ENCODE measurements around the gene SPAG16.
"Not testable (repeated sequence)": the region's sequence is repeated elsewhere in the genome, so short reads cannot be mapped to it uniquely, and the experiment has no call there.

Gene SPAG16

DNA sequence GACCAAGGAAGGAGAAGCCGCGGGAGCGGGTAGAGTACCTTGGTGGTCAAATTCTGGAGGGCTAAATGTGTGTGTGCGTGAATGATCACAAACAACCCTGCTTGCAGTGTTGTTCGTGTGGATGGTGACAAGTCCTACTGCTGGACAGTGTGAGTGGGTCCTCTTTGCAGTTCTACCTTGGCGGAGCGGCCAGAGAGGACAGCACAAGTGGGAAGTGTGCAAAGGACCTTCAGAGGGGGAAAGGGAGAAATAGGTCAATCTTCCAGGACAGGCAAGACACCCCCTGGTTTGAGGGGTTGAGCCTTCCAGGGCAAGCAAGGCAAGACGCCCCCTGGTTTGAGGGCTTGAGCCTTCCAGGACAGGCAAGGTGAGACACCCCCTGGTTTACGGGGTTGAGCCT is 122.8 kb downstream of the SPAG16 start:
- H3K27ac ChIP-seq (ENCODE audit: low read depth, low read length, severe bottlenecking); H3K9me3 ChIP-seq (ENCODE audit: control insufficient read depth, low read length); H3K36me3 ChIP-seq (ENCODE audit: control insufficient read depth, insufficient read depth, low read length); H3K4me3 ChIP-seq (ENCODE audit: extremely low read depth, insufficient read depth, low read length, poor library complexity, severe bottlenecking); H3K4me1 ChIP-seq (ENCODE audit: control insufficient read depth, insufficient read depth, low read length, poor library complexity, severe bottlenecking): not testable (repeated sequence)
- WGBS, 2 experiments (ENCODE audit: insufficient coverage in 2 of 2), result 93 to 95% methylated on average over 8 to 9 of the region's 9 CpGs

DNA sequence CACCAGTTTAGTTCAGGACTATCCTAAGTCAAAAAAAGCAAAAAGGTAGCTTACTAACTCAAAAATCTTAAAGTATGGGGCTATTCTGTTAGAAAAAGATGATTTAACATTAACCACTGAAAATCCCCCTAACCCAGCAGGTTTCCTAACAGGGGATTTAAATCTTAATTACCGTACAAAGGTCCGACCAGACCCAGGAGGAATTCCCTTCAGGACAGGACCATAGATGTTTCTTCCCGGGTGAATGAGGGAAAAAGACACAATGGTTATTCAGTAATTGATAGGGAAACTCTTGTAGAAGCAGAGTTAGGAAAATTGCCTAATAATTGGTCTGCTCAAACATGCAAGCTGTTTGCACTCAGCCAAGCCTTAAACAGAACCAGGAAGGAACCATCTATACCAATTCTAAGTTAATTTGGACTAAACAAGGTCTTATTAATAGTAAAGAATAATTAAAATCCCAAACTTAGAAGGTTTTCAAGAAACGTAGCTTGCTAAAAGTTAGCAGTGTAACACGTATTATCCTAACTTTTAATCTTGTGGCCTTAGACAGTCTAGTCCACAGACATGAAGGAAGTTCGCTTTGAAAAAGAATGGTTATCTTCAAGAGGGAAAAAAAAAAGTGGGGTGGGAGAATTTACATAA is 124.3 kb downstream of the SPAG16 start:
- not testable (repeated sequence) for H3K36me3 ChIP-seq (ENCODE audit: control insufficient read depth, insufficient read depth, low read length); H3K27ac ChIP-seq (ENCODE audit: low read depth, low read length, severe bottlenecking); H3K4me3 ChIP-seq (ENCODE audit: extremely low read depth, insufficient read depth, low read length, poor library complexity, severe bottlenecking); H3K4me1 ChIP-seq (ENCODE audit: control insufficient read depth, insufficient read depth, low read length, poor library complexity, severe bottlenecking); H3K9me3 ChIP-seq (ENCODE audit: control insufficient read depth, low read length)
- 69 to 76% methylated on average over 3 to 4 of the region's 6 CpGs for WGBS, 2 experiments (ENCODE audit: insufficient coverage in 2 of 2)

- H3K27ac ChIP-seq (ENCODE audit: low read depth, low read length, severe bottlenecking); H3K36me3 ChIP-seq (ENCODE audit: control insufficient read depth, insufficient read depth, low read length); H3K4me1 ChIP-seq (ENCODE audit: control insufficient read depth, insufficient read depth, low read length, poor library complexity, severe bottlenecking); H3K9me3 ChIP-seq (ENCODE audit: control insufficient read depth, low read length); H3K4me3 ChIP-seq (ENCODE audit: extremely low read depth, insufficient read depth, low read length, poor library complexity, severe bottlenecking): not testable (repeated sequence)
- 85 to 91% methylated on average over 6 to 7 of the region's 9 CpGs for WGBS, 2 experiments (ENCODE audit: insufficient coverage in 2 of 2)
These were observed 126.4 kb downstream of the SPAG16 start for GRCh38 chr2:213410687-213411086.

DNA sequence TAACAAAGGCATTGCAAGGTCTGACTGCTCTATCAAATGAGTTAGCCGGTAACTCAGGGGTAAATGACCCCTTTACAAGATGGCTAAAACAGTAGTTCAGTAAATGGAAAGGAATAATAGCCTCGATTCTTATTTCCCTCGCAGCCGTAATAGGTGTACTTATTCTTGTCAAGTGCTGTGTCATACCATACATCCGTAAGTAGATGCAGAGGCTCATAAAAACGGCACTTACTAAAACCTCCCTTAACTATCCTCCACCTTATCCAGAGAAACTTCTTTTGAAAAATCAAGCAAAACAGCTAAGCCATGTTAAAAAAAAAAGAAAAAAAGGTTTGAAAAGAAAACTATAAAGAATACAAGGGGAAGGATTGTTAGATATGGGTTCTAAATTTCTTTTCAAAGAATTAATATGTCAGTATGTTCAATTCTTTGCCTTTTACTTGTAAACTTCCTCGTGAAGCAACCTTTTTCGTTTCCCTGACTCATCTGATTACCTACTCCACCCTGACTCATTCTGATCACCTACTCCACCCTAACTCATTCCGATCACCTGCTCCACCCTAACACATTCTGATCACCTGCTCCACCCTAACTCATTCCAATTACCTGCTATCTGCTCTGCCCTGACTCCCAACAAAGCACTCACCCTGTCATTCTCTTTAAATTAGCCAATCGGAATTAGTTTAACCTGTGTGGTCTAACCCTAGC is 127.5 kb downstream of the SPAG16 start:
- 83 to 90% methylated on average over 4 to 7 of the region's 10 CpGs for WGBS, 2 experiments (ENCODE audit: insufficient coverage in 2 of 2)
- no peak overlapping the region for H3K27ac ChIP-seq (ENCODE audit: low read depth, low read length, severe bottlenecking)
- no peaks in the 10 kb centered on the region for H3K9me3 ChIP-seq (ENCODE audit: control insufficient read depth, low read length)
- peaks cover 3% of the 10 kb centered on the region for H3K4me1 ChIP-seq (ENCODE audit: control insufficient read depth, insufficient read depth, low read length, poor library complexity, severe bottlenecking)
- no peak overlapping the region for H3K4me3 ChIP-seq (ENCODE audit: extremely low read depth, insufficient read depth, low read length, poor library complexity, severe bottlenecking)
- H3K36me3 ChIP-seq (ENCODE audit: control insufficient read depth, insufficient read depth, low read length), result no peaks in the 10 kb centered on the region

GRCh38 chr2:213415093-213415492 is 130.8 kb downstream of the SPAG16 start:
- Histone ChIP-seq H3K4me1 (ENCODE audit: control insufficient read depth, insufficient read depth, low read length, poor library complexity, severe bottlenecking) (peaks cover 6% of the 10 kb centered on the region), H3K36me3 (ENCODE audit: control insufficient read depth, insufficient read depth, low read length) (no peaks in the 10 kb centered on the region), H3K27ac (ENCODE audit: low read depth, low read length, severe bottlenecking) (no peak overlapping the region), H3K9me3 (ENCODE audit: control insufficient read depth, low read length) (no peaks in the 10 kb centered on the region), H3K4me3 (ENCODE audit: extremely low read depth, insufficient read depth, low read length, poor library complexity, severe bottlenecking) (no peak overlapping the region)
- 100% methylated on average over 1 of the region's 1 CpG; no CpG with 5 or more reads in 1 of the 2 experiments for WGBS, 2 experiments (ENCODE audit: insufficient coverage in 2 of 2)

DNA sequence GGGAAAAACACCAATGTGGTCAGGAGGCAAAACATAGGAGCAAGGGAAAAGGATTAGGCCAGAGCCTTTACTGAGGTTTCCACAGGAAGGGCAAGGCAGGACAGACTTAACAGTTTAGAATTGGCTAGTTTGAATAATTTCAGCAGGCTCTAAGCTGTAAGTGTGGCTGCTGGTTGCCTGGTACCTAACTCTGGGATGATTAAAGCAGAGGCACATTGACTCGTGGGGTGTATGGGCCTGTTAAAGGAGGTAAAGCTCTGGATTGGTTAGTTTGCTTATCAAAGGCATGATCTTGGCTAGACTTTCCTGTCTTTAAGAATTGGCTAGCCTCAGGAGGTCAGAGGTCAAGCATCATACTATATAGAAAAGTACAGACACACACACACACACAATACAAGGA is 132.6 kb downstream of the SPAG16 start:
- H3K4me1 ChIP-seq (ENCODE audit: control insufficient read depth, insufficient read depth, low read length, poor library complexity, severe bottlenecking), result peaks cover 6% of the 10 kb centered on the region
- WGBS, 2 experiments (ENCODE audit: insufficient coverage in 2 of 2), result 50% methylated on average over 1 of the region's 1 CpG; no CpG with 5 or more reads in 1 of the 2 experiments

DNA sequence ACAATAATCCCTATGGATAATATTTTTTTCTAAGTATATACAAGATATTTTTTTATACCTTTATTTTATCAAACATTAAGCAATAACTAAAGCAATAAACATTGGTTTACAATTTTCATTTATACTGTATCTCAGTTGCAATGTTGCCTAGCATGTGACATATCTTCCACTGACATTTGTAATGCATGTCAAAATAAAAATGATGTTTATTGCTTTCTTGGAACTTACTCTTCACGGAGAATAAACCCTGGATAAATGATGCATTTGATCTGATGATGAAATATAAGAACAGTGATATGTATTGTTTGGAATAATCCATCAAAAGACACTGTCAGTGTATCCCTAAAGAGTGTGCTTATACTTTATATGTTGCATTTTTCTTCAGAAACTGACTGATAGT is 135.7 kb downstream of the SPAG16 start:
- 67 to 100% methylated on average over 1 of the region's 1 CpG for WGBS, 2 experiments (ENCODE audit: insufficient coverage in 2 of 2)
- H3K9me3 ChIP-seq (ENCODE audit: control insufficient read depth, low read length), result peaks cover 9% of the 10 kb centered on the region
- H3K4me3 ChIP-seq (ENCODE audit: extremely low read depth, insufficient read depth, low read length, poor library complexity, severe bottlenecking), result no peak overlapping the region
- no peak overlapping the region for H3K27ac ChIP-seq (ENCODE audit: low read depth, low read length, severe bottlenecking)
- H3K36me3 ChIP-seq (ENCODE audit: control insufficient read depth, insufficient read depth, low read length), result no peaks in the 10 kb centered on the region
- peaks cover 5% of the 10 kb centered on the region for H3K4me1 ChIP-seq (ENCODE audit: control insufficient read depth, insufficient read depth, low read length, poor library complexity, severe bottlenecking)

More for the DNA sequence above, 132.6 kb downstream of the SPAG16 start:
- peaks cover 8% of the 10 kb centered on the region for H3K9me3 ChIP-seq (ENCODE audit: control insufficient read depth, low read length)
- H3K36me3 ChIP-seq (ENCODE audit: control insufficient read depth, insufficient read depth, low read length), result no peaks in the 10 kb centered on the region
- peak overlapping the region; percentile 41 for H3K27ac ChIP-seq (ENCODE audit: low read depth, low read length, severe bottlenecking)
- no peak overlapping the region for H3K4me3 ChIP-seq (ENCODE audit: extremely low read depth, insufficient read depth, low read length, poor library complexity, severe bottlenecking)

DNA sequence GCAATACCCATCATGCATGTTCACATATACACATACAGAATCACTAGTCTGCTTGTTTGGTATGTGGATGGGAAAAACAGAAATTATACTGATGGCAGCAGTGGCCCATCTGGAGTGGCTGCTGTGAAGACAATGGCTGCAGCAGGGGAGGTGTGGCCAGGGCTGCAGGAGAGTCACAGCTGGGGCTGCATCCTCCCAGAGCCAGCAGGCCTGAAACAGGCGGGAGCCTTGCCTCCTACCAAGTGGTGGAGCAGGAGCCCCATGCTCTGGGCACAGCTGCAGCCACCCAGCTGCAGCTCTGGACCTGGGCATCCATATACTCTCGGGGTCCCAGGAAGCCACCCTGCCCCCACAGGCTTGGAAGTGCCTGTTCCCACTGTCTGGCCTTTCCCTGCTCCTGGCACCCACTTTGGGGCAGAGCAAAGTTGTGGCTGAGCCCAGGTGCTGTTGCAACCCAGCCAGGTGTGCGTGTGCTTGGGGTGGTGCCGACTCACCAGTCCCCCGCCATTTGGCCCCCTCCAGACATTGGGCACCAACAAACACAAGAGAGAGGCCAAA is 136.6 kb downstream of the SPAG16 start:
- 91 to 100% methylated on average over 3 to 4 of the region's 5 CpGs for WGBS, 2 experiments (ENCODE audit: insufficient coverage in 2 of 2)
- peaks cover 3% of the 10 kb centered on the region for H3K4me1 ChIP-seq (ENCODE audit: control insufficient read depth, insufficient read depth, low read length, poor library complexity, severe bottlenecking)
- no peaks in the 10 kb centered on the region for H3K36me3 ChIP-seq (ENCODE audit: control insufficient read depth, insufficient read depth, low read length)
- peaks cover 9% of the 10 kb centered on the region for H3K9me3 ChIP-seq (ENCODE audit: control insufficient read depth, low read length)
- H3K4me3 ChIP-seq (ENCODE audit: extremely low read depth, insufficient read depth, low read length, poor library complexity, severe bottlenecking), result no peak overlapping the region
- no peak overlapping the region for H3K27ac ChIP-seq (ENCODE audit: low read depth, low read length, severe bottlenecking)

- 87 to 88% methylated on average over 2 of the region's 2 CpGs for WGBS, 2 experiments (ENCODE audit: insufficient coverage in 2 of 2)
- Histone ChIP-seq H3K4me3 (ENCODE audit: extremely low read depth, insufficient read depth, low read length, poor library complexity, severe bottlenecking) (no peak overlapping the region), H3K27ac (ENCODE audit: low read depth, low read length, severe bottlenecking) (no peak overlapping the region), H3K36me3 (ENCODE audit: control insufficient read depth, insufficient read depth, low read length) (no peaks in the 10 kb centered on the region), H3K4me1 (ENCODE audit: control insufficient read depth, insufficient read depth, low read length, poor library complexity, severe bottlenecking) (no peaks in the 10 kb centered on the region), H3K9me3 (ENCODE audit: control insufficient read depth, low read length) (peaks cover 9% of the 10 kb centered on the region)
These were observed 137.9 kb downstream of the SPAG16 start for GRCh38 chr2:213422211-213422610.

GRCh38 chr2:213425618-213426017 is 141.4 kb downstream of the SPAG16 start:
- Histone ChIP-seq H3K27ac (ENCODE audit: low read depth, low read length, severe bottlenecking) (no peak overlapping the region), H3K4me3 (ENCODE audit: extremely low read depth, insufficient read depth, low read length, poor library complexity, severe bottlenecking) (no peak overlapping the region), H3K36me3 (ENCODE audit: control insufficient read depth, insufficient read depth, low read length) (no peaks in the 10 kb centered on the region), H3K9me3 (ENCODE audit: control insufficient read depth, low read length) (peaks cover 12% of the 10 kb centered on the region), H3K4me1 (ENCODE audit: control insufficient read depth, insufficient read depth, low read length, poor library complexity, severe bottlenecking) (peaks cover 5% of the 10 kb centered on the region)
- no CpG with 5 or more reads among the region's 1 CpG for WGBS, 2 experiments (ENCODE audit: insufficient coverage in 2 of 2)

GRCh38 chr2:213429516-213429915 is 145.3 kb downstream of the SPAG16 start:
- Histone ChIP-seq H3K36me3 (ENCODE audit: control insufficient read depth, insufficient read depth, low read length) (no peaks in the 10 kb centered on the region), H3K27ac (ENCODE audit: low read depth, low read length, severe bottlenecking) (no peak overlapping the region), H3K9me3 (ENCODE audit: control insufficient read depth, low read length) (peaks cover 7% of the 10 kb centered on the region), H3K4me3 (ENCODE audit: extremely low read depth, insufficient read depth, low read length, poor library complexity, severe bottlenecking) (no peak overlapping the region), H3K4me1 (ENCODE audit: control insufficient read depth, insufficient read depth, low read length, poor library complexity, severe bottlenecking) (peaks cover 5% of the 10 kb centered on the region)
- 80 to 86% methylated on average over 1 to 2 of the region's 2 CpGs for WGBS, 2 experiments (ENCODE audit: insufficient coverage in 2 of 2)
